Measurements from ENCODE around the gene JARID2.

JARID2 gene

GRCh38 chr6:15332446-15332845, 86.6 kb downstream of the JARID2 start:
- TF ChIP-seq MYC (IDR thresholded peaks at IDR 0.05; ENCODE audit: low read depth, low read length): no peak
- no peak for TF ChIP-seq CTCF (IDR thresholded peaks at IDR 0.05; ENCODE audit: low read depth, low read length)
- TF ChIP-seq POLR2A (IDR thresholded peaks at IDR 0.05; ENCODE audit: extremely low read depth, insufficient read length): no peak
- TF ChIP-seq MAX (IDR thresholded peaks at IDR 0.05; ENCODE audit: low read depth, low read length): no peak
- H3K4me3 ChIP-seq (ENCODE audit: low read depth, low read length): no peak overlapping the region
- no peak for DNase-seq (ENCODE audit: low read depth)

- DNase-seq (ENCODE audit: low read depth): peak; percentile 47
- TF ChIP-seq POLR2A (IDR thresholded peaks at IDR 0.05; ENCODE audit: extremely low read depth, insufficient read length): no peak
- TF ChIP-seq MYC (IDR thresholded peaks at IDR 0.05; ENCODE audit: low read depth, low read length): no peak
- no peak for TF ChIP-seq CTCF (IDR thresholded peaks at IDR 0.05; ENCODE audit: low read depth, low read length)
- no peak for TF ChIP-seq MAX (IDR thresholded peaks at IDR 0.05; ENCODE audit: low read depth, low read length)
- H3K4me3 ChIP-seq (ENCODE audit: low read depth, low read length): no peak overlapping the region
Observed at GRCh38 chr6:15335385-15335784, 89.5 kb downstream of the JARID2 start.

- no peak for DNase-seq (ENCODE audit: low read depth)
- TF ChIP-seq MYC (IDR thresholded peaks at IDR 0.05; ENCODE audit: low read depth, low read length) (no peak), POLR2A (IDR thresholded peaks at IDR 0.05; ENCODE audit: extremely low read depth, insufficient read length) (no peak), MAX (IDR thresholded peaks at IDR 0.05; ENCODE audit: low read depth, low read length) (no peak), CTCF (IDR thresholded peaks at IDR 0.05; ENCODE audit: low read depth, low read length) (no peak)
- no peak overlapping the region for H3K4me3 ChIP-seq (ENCODE audit: low read depth, low read length)
Observed at GRCh38 chr6:15335916-15336315, 90.0 kb downstream of the JARID2 start.

GRCh38 chr6:15336900-15337560, 91.2 kb downstream of the JARID2 start:
- H3K4me3 ChIP-seq (ENCODE audit: low read depth, low read length): no peak overlapping the region
- TF ChIP-seq POLR2A (IDR thresholded peaks at IDR 0.05; ENCODE audit: extremely low read depth, insufficient read length): no peak
- TF ChIP-seq CTCF (IDR thresholded peaks at IDR 0.05; ENCODE audit: low read depth, low read length): no peak
- TF ChIP-seq MYC (IDR thresholded peaks at IDR 0.05; ENCODE audit: low read depth, low read length): no peak
- TF ChIP-seq MAX (IDR thresholded peaks at IDR 0.05; ENCODE audit: low read depth, low read length): no peak
- DNase-seq (ENCODE audit: low read depth): no peak

GRCh38 chr6:15337582-15337981, 91.7 kb downstream of the JARID2 start:
- TF ChIP-seq CTCF (IDR thresholded peaks at IDR 0.05; ENCODE audit: low read depth, low read length) (no peak), MAX (IDR thresholded peaks at IDR 0.05; ENCODE audit: low read depth, low read length) (no peak), POLR2A (IDR thresholded peaks at IDR 0.05; ENCODE audit: extremely low read depth, insufficient read length) (no peak), MYC (IDR thresholded peaks at IDR 0.05; ENCODE audit: low read depth, low read length) (no peak)
- no peak for DNase-seq (ENCODE audit: low read depth)
- H3K4me3 ChIP-seq (ENCODE audit: low read depth, low read length): no peak overlapping the region

Measured in NB4 (cell line).